Endothelial cell of umbilical vein (primary cell): ENCODE measurements around the gene C9orf153.

Experiments used
- EZH2 ChIP-seq: IDR thresholded peaks from 2 replicates; pipeline ENCODE4 v1.6.1; 2012; ENCODE audit warnings: borderline replicate concordance, low read depth, mild to moderate bottlenecking, moderate library complexity, low read length, inconsistent platforms; ENCODE audit not compliant: severe bottlenecking
- MYC ChIP-seq: IDR thresholded peaks from one replicate; pipeline ENCODE4 v1.6.1; 2011; ENCODE audit warnings: mild to moderate bottlenecking, low read depth, low read length
- POLR2A ChIP-seq: IDR thresholded peaks from 2 replicates; pipeline ENCODE4 v1.6.1; 2012; ENCODE audit warnings: low read depth, mild to moderate bottlenecking, control low read depth, low read length
- POLR2AphosphoS5 ChIP-seq: IDR thresholded peaks from 2 replicates; pipeline ENCODE4 v1.6.1; 2012; ENCODE audit warnings: low read depth, mild to moderate bottlenecking, control low read depth, low read length, moderate library complexity; ENCODE audit not compliant: insufficient read depth
- TF ChIP-seq, protein P1 (sequence below), 2 donors: IDR thresholded peaks; 1 replicate in 1 of 2; 2 replicates in 1 of 2; pipeline ENCODE4 v1.5.1; 2011; ENCODE audit warnings: low read length in 2 of 2, mild to moderate bottlenecking in 2 of 2, moderate library complexity in 2 of 2, control low read depth in 1 of 2, inconsistent platforms in 1 of 2, low read depth in 1 of 2; ENCODE audit not compliant: insufficient read depth in 1 of 2; ENCODE audit errors: extremely low read depth in 1 of 2
- TF ChIP-seq, protein P2 (sequence below): IDR thresholded peaks from 2 replicates; pipeline ENCODE4 v1.6.1; 2011; ENCODE audit not compliant: insufficient read depth, insufficient read length

DNA sequence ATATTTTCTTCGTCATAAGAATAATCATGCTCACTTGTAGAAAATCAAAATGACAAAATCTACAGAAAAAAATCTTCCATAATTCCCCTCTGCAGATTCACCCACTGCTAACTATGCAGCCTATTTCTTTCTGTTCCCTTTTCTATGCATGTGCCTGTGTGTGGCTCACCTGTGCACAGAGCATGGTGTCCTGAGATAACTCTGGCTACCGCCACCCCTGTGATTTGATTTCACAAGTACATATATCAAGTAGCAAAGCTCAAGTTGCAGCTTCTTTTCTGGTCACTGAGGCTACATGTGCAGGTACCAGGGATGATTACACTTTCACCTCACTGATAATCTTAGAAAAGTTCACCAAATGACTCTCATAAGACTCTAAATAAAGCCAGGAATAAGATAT, 41.2 kb upstream of the C9orf153 start:
- TF ChIP-seq POLR2A = no peak
- TF ChIP-seq, protein P1, sequence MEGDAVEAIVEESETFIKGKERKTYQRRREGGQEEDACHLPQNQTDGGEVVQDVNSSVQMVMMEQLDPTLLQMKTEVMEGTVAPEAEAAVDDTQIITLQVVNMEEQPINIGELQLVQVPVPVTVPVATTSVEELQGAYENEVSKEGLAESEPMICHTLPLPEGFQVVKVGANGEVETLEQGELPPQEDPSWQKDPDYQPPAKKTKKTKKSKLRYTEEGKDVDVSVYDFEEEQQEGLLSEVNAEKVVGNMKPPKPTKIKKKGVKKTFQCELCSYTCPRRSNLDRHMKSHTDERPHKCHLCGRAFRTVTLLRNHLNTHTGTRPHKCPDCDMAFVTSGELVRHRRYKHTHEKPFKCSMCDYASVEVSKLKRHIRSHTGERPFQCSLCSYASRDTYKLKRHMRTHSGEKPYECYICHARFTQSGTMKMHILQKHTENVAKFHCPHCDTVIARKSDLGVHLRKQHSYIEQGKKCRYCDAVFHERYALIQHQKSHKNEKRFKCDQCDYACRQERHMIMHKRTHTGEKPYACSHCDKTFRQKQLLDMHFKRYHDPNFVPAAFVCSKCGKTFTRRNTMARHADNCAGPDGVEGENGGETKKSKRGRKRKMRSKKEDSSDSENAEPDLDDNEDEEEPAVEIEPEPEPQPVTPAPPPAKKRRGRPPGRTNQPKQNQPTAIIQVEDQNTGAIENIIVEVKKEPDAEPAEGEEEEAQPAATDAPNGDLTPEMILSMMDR (IDR thresholded peaks at IDR 0.05; ENCODE audit: extremely low read depth in 1 of 2, insufficient read depth in 1 of 2, low read depth in 1 of 2, low read length in 2 of 2) = no peak
- no peak for TF ChIP-seq POLR2AphosphoS5
- TF ChIP-seq, protein P2, sequence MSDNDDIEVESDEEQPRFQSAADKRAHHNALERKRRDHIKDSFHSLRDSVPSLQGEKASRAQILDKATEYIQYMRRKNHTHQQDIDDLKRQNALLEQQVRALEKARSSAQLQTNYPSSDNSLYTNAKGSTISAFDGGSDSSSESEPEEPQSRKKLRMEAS = no peak
- TF ChIP-seq MYC = no peak
- no peak for TF ChIP-seq EZH2
